TTC549 (cell line): Measurements from ENCODE around the gene C1QTNF5.

ENCODE experiments used
- FAIRE-seq: peaks from 2 replicates; lab custom pipeline; 2012; peaks lifted over from hg19 to GRCh38; lab: Jason Lieb, UNC

The C1QTNF5 gene

DNA sequence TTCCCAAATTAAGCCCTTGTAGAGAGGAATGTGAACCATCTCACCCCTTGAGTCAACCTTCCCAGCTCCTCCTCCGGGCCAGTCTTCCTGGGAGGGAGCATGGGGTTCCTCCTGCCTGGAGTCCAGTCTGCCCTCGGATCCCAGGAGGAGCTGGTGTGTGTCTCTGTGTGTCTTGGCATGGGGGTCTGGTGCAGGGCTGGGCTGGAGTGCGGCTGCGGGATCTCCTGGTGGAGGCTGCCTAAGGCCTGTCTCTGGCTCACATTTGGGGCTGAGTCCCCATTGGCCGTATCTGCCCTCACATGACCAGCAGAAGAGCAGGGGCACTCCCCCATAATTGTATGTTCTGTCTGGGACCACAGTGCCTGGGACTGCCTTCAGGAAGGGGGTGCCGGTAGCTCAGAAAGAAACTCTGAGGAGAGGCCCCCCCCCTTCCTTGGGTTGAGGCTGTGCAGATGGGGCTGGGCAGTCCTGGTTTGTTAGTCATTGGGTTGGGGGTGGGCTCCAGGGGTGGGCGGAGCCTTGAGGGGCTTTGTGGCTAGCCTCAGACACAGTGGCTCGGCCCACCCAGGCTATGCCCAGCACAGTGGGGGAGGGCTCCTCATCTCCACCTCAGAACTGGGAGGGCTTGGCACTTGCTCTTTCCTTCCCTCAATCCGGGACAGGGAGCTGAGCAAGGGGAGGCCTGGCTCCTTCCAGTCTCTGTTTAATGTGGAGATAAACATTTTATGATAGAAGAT, 2.9 kb downstream of the C1QTNF5 start:
- no peak for FAIRE-seq

DNA sequence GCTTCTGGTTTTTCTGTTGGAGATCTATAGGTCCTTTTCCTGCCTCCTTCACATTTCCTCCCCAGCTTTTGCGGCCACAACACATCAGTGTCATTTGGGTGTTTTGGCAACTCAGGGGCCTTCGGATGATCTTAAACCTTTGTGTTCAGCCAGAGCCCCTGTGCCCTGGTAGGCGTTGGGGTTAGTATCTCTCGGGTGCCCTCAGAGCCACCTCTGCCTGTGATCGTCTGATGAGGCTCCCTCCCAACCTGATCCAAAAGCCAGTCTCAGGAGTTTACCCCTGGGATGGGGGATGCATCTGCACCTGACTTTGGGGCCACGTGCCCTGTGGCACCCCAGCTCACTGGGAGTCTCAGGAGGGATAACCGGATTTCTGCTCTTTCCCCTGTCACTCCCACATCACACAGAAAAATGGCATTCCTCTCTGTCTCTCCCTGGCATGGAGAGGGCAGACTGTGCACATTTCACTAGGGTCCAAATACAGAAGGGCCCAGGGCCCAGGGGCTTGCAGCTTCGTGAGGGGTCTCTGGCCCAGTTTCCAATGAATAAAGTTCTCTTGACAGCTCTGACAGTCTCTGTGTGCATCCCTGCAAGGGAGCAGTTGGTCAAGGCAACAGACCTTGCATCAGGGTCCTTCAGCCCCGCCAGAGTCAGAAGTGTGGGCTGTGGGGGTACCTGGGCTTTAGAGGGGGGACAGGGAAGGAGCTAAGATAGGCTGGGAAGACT, 3.8 kb downstream of the C1QTNF5 start:
- FAIRE-seq: no peak

DNA sequence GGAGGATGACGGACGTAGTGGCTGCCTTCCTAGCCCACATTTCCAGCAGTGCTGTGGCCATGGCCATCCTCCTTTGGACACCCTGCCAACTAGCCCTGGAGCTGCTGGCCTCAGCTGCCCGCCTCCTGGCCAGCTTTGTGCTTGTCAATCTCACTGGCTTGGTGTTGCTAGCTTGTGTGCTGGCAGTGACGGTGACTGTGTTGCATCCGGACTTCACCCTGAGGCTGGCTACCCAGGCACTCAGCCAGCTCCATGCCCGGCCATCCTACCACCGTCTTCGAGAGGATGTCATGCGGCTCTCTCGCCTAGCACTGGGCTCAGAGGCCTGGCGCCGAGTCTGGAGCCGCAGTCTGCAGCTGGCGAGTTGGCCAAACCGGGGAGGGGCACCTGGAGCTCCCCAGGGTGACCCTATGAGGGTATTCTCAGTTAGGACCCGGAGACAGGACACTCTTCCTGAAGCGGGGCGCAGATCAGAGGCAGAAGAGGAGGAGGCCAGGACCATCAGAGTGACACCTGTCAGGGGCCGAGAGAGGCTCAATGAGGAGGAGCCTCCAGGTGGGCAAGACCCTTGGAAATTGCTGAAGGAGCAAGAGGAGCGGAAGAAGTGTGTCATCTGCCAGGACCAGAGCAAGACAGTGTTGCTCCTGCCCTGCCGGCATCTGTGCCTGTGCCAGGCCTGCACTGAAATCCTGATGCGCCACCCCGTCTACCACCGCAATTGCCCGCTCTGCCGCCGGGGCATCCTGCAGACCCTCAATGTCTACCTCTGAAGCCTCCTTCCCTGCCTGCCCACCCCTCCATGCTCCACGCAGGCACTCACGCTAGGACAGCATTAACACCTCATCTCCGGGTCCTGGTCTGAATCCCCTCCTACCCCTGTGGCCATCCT, 4.8 kb downstream of the C1QTNF5 start:
- FAIRE-seq: no peak

DNA sequence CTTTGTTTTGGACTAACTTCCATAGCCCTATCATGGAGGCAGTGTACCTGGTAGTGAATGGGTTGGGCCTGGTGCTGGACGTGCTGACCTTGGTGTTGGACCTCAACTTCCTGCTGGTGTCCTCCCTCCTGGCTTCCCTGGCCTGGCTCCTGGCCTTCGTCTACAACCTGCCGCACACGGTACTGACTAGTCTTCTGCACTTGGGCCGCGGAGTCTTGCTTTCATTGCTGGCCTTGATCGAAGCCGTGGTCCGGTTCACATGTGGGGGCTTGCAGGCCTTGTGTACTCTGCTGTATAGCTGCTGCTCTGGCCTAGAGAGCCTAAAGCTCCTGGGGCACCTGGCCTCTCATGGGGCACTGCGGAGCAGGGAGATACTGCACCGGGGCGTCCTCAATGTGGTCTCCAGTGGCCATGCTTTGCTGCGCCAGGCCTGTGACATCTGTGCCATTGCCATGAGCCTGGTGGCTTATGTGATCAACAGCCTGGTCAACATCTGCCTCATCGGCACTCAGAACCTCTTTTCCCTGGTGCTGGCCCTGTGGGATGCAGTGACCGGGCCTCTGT, 5.5 kb downstream of the C1QTNF5 start:
- FAIRE-seq: no peak

DNA sequence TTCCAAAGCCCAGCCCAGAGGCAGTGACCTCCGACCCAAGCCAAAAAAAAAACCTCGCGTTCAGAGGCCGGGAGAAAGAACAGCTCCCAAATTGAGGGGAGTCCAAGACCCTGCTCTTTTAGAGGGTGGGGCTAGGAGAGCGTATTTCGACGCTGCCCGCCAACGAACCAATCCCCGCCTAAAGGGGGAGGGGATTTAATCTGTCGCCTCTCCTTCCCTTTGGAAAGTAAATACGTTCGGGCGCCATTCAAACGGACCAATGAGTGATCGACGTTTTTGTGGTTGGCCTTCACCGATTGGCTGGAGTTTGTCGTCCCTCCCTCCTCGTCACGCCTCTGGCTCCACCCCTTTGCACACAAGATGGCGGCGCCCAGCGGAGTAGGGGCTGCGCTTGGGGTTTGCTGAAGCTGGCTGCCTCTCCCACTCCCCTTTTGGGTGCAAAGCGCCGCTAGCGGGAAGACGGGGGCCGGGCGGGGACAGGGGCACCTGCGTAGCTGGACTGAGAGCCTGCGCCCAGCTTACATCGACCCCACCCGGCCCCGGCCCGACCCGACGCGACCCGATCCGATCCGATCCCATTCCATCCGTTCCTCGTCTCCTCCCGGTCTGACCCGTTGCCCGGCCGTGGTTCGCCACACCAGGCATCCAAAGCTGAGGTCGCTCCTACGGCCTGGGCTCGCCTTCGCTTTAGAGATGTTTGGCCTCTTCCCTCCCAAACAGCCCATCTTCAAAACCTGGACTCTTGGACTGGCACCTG, 6.3 kb downstream of the C1QTNF5 start, which contains the start of gene RNF26:
RNF26 (plus strand) TSS at position 354 of the 757 bp plus-strand sequence. CDS start 596 bp downstream, outside the sequence.
- peak; percentile 98 for FAIRE-seq

DNA sequence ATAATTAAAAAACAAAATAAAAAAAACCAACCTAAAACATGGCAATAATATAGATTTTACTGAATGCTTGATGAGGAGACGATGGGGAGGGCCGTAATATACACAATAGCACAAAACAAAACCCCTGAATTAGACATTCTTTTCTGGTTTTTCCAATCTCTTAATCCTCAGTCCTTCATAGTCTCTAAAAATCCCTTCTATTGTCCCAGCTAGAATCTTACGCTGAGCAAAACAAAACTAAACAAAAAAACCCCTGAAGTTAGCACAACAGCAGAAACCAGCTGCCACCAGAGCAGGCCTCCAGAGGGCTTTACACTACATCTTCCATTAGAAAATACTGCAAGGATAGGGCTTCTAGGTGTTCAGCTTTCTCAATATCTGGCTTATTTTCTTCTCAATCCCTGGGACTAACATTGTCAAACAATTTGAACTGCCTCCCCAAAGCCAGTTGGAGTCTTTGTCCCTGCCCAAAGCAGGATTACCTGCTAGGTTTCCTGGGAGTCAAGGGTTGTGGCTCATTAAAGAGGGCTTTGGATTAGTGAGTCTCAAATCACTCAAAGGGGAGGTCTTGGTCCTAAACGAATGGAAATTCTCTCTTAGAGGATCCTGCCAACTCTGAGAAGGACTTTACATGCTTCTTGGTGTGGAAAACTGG, 8.4 kb downstream of the C1QTNF5 start:
- no peak for FAIRE-seq

DNA sequence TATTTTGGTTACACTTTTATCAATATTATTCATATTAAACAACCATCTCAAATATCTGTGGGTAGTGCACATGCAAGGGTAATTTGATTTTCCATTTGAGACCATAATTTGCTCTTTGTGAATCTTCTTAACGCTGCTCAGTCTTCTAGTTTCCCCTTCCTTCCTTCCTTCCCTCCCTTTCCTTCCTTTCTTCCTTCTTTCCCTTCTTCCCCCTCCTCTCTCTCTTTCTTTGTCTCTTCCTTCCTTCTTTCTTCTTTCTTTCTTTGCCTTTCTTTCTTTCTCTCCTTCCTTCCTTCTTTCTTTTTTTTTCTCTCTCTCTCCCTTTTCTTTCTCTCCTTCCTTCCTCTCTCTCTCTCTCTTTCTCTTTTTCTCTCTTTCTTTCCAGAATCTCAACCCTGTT, 10.4 kb downstream of the C1QTNF5 start:
- FAIRE-seq: no peak

DNA sequence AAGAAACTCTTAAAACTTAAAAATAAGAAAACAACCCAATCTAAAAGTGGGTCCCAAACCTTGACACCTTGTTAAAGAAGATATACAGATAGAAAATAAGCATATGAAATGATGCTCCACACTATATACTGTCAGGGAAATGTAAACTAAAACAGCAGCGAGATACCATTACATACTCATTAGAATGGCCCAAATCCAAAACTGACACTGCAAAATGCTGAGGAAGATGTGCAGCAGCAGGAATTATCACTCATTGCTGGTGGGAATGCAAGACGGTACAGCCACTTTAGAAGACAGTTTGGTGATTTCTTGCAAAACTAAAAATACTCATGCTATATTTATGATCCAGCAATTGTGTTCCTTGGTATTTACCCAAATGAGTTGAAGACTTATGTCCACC, 11.4 kb downstream of the C1QTNF5 start:
- FAIRE-seq: no peak

DNA sequence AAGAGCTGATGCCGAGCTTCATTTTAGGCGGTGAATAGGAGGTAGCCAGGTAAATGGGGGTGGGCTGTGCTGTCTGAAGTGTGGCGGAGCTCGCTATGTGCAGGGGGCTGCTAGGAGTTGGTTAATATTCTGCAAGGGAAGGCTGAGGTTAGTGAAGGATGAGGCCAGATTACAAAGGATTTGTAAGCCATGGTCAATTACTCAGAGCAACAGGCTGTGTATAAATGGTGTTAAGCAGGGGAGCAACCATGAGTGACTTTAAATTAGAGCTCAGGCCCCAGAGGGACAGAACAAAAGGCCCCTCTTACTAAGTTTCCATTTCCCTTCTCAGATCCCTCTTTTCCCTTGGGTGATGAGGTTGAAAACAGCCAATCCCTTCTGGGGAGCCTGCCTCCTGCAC, 16.5 kb downstream of the C1QTNF5 start:
- FAIRE-seq: no peak

DNA sequence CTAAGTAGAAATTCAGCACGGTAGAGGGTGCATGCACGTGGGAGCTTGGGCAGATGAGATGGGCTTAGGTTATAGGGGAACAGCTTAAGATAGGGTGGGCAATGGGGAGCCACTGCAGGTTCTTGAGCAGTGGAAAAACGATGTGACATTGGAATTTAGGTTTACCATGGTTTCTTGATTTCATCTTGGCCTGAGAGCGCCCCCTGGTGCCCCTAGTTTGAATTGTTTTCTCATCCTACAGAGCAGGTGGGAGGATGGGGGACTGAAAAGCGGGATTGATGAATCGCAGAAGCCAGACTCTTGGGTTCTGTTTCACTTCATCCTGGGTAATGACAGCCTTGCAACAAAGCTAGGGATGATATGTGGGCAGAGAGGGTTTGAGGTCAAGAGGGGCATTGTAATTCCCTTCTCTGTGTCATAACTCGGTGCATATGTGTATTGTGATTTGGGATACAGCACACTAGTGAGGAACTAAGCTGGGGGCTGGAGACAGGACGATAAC, 17.1 kb downstream of the C1QTNF5 start:
- no peak for FAIRE-seq

DNA sequence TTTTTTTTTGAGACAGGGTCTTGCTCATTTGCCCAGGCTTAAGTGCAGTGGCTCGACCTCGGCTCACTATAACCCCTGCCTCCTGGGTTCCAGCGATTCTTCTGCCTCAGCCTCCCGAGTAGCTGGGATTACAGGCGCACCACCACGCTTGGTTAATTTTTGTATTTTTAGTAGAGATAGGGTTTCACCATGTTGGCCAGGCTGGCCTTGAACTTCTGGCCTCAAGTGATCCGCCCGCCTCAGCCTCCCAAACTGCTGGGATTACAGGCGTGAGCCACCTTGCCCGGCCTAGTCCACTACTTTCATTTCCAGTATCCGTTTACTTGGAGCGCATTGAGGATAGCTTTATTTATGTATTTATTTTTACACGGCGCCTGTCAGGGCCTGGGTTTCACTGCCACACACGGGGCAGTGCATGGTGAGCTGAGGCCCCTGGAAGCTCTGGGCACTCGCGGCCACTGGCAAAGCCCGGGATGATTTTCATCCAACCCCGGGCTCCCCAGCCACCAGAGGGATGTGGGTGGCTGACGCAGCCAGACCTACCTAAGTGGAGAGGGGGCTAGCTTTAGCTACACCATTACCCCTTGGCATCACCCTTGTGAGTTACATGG, 17.7 kb downstream of the C1QTNF5 start:
- no peak for FAIRE-seq

DNA sequence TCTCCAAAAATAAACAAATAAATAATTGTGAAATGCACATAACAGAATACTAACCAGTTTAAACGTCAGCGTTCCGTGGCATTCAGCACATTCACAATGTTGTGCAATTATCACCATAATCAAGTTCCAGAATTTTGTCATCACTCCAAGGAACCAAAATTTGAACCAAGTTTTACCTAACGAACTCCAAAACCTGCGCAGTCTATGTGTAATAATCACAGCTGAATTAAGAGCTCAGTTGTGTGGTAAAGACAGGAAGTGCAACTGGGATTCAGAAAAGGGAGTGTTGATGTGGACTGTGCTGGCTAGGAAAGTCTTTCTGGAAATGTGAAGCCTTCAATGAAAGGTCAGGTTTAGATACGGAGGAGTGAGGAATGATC, 18.3 kb downstream of the C1QTNF5 start:
- no peak for FAIRE-seq

DNA sequence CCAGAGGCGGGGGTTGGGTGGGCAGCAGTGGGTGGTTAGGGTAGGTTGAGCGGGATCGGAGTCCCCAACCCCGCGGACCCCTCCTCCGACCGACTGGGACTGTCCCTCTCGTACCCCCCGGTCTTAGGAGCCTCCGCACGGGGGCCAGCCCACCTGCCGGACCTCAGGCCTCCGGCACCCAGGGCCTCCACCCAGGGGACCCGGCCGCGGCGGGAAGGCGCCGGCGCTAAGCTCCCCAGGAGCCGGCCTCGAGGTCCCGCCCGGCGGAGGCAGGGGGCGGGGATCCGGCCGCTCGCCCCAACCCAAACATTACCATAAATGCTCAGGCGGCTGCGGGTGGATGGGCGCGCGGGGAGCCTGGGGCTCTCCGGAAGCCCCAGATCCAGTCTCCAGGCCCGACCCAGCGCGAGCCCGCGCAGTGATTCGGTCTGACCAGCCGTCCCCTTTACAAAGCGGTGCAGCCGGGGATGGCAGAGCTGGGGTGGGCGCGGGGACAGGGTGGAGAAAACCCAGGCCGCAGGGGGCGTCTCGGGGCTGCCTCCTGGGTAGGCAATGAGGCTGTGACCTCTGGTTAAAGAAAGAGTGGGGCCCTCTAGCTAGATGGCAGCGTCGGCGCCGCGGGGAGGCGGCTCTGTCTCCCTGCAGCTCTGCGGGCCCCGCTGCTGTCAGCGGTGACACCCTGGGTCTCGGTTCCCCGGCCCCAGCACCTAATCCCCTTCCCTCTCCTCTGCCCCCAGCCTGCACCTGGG, 19.7 kb downstream of the C1QTNF5 start:
- FAIRE-seq: no peak

DNA sequence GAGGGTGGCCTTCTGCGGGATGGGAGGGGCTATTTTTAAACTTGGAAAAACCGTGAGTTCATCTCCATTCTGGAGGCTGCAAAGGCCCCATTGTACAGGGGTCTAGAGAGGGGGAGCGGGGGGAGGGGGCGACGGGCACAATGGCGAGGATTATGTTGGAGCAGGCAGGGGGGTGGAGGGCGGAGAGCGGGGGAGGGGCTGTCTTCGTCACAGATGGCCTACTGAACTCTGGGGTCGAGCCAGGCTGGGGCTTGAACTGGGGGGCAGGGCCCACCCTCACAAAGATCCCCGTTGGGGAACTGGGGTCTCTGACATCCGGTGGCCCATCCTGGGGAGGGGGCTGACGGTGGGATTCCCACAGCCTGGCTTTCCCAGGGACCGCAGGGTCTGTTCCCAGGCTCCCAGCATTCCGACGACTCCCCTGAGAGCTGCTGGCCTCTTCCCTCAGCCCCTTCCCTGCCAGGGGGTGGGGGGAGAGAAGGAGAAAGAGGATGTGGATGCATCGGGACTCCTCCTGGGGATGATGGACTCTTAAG, 20.4 kb downstream of the C1QTNF5 start:
- no peak for FAIRE-seq

DNA sequence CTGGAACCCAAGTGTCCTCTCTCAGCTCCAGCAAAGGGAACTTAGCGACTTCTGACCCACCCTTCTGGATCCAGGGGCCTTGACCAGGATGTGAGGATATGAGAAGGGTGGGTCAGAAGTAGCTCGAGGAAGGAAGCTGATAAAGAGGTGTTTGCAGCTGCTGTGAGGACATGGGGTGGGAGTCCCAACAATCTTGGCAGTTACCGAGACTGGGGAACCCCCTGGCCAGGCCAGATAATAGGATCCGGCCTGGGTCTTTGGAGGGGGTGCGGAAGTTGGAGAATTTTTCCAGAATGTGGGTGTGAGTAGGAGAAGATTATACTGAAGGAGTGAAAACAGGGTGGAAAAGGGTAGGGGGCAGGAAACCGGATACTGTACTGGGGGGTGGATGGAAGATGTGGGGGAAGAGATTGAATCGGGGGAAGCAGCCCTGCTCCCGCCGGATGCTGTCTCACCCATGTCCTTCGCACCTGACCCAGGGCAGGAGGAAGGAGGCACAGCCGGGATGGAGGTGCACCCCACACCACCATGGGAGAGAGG, 20.9 kb downstream of the C1QTNF5 start:
- FAIRE-seq: no peak

DNA sequence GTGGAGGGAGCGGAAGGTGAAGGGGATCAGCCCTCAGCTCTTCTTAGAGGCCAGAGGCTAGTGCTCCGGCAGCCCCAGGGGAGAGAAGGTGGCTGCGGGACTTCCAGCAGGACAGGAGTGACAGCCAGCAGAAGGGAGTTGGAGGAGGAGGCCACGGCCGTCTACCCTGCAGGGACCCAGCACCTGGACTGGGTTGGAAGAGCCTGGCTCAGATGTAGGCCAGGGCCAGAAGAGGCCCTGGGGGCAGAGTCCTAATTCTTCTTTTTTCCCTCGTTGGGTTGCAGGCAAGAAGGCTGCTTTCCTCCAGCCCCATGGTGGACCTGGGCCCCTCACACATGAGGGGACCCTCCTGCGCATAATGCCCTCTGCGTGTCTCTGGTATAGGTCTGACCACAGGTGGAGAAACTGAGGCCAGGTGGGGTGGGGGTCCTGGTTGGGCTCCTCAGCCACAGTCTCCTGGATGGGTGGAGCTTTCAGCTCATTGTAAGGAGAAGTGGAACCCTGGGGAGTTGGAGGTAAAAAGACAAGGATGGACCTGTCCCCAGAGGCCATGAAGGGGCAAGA, 21.5 kb downstream of the C1QTNF5 start:
- no peak for FAIRE-seq

DNA sequence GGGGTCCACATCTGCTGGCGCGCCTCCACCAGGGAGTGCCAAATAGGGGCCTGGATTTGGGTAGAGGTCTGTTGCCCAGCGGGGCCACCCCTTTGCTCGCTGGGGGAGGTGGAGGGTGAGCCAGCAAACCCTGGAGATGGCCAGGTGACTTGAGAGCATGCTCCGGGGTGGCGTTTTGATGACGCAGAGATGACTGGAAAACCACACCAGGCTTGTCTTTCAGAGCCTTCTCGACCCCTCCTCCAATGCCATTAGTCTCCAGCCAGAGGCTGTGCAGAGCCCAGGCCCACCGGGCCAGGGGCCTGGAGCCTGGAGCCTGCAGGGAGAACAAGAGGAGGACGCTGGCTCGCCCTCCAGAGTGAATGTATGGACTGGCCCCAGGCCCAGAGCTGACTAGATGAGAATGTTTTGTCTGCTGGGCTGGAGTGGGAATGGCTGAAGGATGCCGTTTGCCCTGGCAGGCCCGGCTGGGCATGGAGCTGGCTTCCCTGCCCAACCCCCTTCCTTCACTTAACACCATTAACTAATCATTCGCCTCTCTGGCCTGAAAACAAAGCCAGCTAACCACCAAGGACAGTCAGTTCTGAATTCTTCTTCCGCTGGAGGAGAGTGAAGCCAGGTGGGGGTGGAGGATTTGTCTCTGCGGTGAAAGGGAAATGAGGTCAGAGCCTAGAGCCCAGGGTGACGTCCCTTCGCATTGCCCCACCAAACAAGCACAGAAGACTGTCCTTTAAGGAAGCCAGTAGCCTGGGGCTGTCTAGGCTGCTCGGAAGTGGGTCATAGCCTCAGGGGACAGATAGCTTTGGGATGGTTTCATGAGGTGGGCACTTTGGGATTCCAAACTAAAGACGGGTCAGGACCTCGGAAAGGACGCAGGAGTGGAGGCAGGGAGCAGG, 22.2 kb downstream of the C1QTNF5 start:
- no peak for FAIRE-seq
